ENCODE data around the gene RET. TPM values are rescaled to one million over a fixed set of nuclear protein-coding genes. Genes with fewer than 3 reads are reported as not detected.

Gene RET
- 1 to 10 TPM; 1.2 to 3.5 TPM for total RNA-seq
- polyA plus RNA-seq (2013, experiment 1 of 2): 2.6 TPM
- polyA plus RNA-seq (2013, experiment 2 of 2): 2.3 TPM
- long read RNA-seq, experiment 1, partial matches to known transcripts: 0 of 1 reads
- long read RNA-seq, experiment 1, other reads (novel, unspliced or antisense): 1 of 1 reads
- long read RNA-seq, experiment 2, partial matches to known transcripts: 1 of 3 reads
- long read RNA-seq, experiment 2, other reads (novel, unspliced or antisense): 2 of 3 reads
- long read RNA-seq, experiment 3, full-length matches to known transcripts: 12 of 31 reads
- long read RNA-seq, experiment 3, partial matches to known transcripts: 7 of 31 reads
- long read RNA-seq, experiment 3, other reads (novel, unspliced or antisense): 12 of 31 reads
- long read RNA-seq, experiment 4: 0 reads

DNA sequence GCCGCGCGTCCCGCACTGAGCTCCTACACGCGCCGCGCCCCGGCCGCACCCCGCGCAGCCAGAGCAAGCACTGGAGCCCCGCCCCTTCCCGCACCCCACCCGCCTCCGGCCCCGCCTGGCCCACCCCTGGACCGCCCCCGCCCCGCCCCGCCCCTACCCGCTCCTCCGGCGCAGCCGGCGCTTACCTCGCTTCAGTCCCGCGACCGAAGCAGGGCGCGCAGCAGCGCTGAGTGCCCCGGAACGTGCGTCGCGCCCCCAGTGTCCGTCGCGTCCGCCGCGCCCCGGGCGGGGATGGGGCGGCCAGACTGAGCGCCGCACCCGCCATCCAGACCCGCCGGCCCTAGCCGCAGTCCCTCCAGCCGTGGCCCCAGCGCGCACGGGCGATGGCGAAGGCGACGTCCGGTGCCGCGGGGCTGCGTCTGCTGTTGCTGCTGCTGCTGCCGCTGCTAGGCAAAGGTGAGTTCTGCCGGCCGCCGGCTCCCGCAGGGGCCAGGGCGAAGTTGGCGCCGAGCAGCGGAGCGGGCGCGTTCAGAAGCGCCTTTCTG, at the start of gene RET:
Gene RET (plus strand): TSS at position 194 of the 545 bp plus-strand sequence. CDS start 190 bp downstream, at position 384.
- TF ChIP-seq, protein P1, sequence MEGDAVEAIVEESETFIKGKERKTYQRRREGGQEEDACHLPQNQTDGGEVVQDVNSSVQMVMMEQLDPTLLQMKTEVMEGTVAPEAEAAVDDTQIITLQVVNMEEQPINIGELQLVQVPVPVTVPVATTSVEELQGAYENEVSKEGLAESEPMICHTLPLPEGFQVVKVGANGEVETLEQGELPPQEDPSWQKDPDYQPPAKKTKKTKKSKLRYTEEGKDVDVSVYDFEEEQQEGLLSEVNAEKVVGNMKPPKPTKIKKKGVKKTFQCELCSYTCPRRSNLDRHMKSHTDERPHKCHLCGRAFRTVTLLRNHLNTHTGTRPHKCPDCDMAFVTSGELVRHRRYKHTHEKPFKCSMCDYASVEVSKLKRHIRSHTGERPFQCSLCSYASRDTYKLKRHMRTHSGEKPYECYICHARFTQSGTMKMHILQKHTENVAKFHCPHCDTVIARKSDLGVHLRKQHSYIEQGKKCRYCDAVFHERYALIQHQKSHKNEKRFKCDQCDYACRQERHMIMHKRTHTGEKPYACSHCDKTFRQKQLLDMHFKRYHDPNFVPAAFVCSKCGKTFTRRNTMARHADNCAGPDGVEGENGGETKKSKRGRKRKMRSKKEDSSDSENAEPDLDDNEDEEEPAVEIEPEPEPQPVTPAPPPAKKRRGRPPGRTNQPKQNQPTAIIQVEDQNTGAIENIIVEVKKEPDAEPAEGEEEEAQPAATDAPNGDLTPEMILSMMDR (conservative IDR thresholded peaks at IDR 0.05): no peak
- Mint-ChIP-seq H3K36me3 (ENCODE audit: low read depth) (no peaks in the 10 kb centered on the region), H3K9me3 (no peaks in the 10 kb centered on the region), H3K4me3 (peak within 1 kb of the TSS; percentile 54), H3K4me1 (no peaks in the 10 kb centered on the region), H3K27me3 (ENCODE audit: insufficient read depth) (peaks cover 56% of the 10 kb centered on the region), H3K27ac (no peak within 1 kb of the TSS)
- no peak within 1 kb of the TSS for H3K27ac ChIP-seq (ENCODE audit: low read depth, low read length)
- no peaks in the 10 kb centered on the region for H3K4me1 ChIP-seq (ENCODE audit: control insufficient read depth, insufficient read depth, low read length)
- H3K9ac ChIP-seq (ENCODE audit: extremely low read depth, low read length, poor library complexity, severe bottlenecking): no peak within 1 kb of the TSS
- peak; percentile 90 for DNase-seq
- 0 to 1% methylated on average over 25 to 78 of the region's 78 CpGs for WGBS, 2 experiments (ENCODE audit: insufficient coverage in 1 of 2, insufficient read length in 1 of 2)
- H3K4me3 ChIP-seq (ENCODE audit: low read length): peak within 1 kb of the TSS; percentile 74
- H3K36me3 ChIP-seq (ENCODE audit: control insufficient read depth, insufficient read depth, low read length): no peaks in the 10 kb centered on the region
- H3K9me3 ChIP-seq (ENCODE audit: control insufficient read depth, low read length): no peaks in the 10 kb centered on the region
- peaks cover 44% of the 10 kb centered on the region for H3K27me3 ChIP-seq (ENCODE audit: control insufficient read depth, insufficient read depth, low read length, poor library complexity, severe bottlenecking)

DNA sequence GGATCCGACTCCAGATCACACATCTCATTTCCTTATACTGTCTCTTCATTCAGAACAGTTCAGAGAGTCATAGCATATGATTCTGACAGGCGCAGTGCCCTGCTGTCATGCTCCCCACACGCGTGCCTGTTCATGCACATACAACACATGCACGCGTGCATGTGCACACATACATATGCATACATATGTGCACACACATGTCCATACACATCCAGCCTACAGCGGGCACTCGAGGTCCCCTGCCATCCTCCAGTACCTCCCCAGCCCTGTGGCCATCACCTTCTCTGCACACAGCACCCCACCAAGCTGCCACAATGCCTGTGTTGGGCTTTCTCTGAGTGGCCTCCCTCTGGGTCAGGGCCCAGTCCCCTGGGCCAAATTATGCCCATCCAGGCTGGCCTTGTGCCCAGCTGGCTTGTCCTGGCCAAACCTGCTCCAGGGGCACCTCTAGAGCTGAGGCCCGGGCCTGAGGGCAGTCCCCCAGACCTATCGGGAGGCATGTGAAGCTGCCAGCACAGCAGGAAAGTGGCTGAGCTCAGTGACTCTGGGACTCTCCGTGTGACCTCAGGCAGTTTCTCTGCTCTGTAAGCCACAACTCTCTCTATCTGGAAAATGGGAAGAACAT, 49.4 kb upstream of the RET start:
- DNase-seq: peak; percentile 55
- no peaks in the 10 kb centered on the region for H3K36me3 Mint-ChIP-seq (ENCODE audit: low read depth)
- H3K4me3 Mint-ChIP-seq: peak overlapping the region; percentile 38
- peaks cover 49% of the 10 kb centered on the region for H3K27me3 Mint-ChIP-seq (ENCODE audit: insufficient read depth)
- peaks cover 14% of the 10 kb centered on the region for H3K27me3 ChIP-seq (ENCODE audit: control insufficient read depth, insufficient read depth, low read length, poor library complexity, severe bottlenecking)
- peaks cover 22% of the 10 kb centered on the region for H3K9me3 Mint-ChIP-seq
- WGBS, 2 experiments (ENCODE audit: insufficient coverage in 1 of 2, insufficient read length in 1 of 2): 82 to 85% methylated on average over 5 to 11 of the region's 11 CpGs
- H3K36me3 ChIP-seq (ENCODE audit: control insufficient read depth, insufficient read depth, low read length): no peaks in the 10 kb centered on the region
- H3K4me1 ChIP-seq (ENCODE audit: control insufficient read depth, insufficient read depth, low read length): peaks cover 5% of the 10 kb centered on the region
- no peak overlapping the region for H3K9ac ChIP-seq (ENCODE audit: extremely low read depth, low read length, poor library complexity, severe bottlenecking)
- no peak overlapping the region for H3K27ac ChIP-seq (ENCODE audit: low read depth, low read length)
- peaks cover 7% of the 10 kb centered on the region for H3K9me3 ChIP-seq (ENCODE audit: control insufficient read depth, low read length)
- TF ChIP-seq, protein P1 (conservative IDR thresholded peaks at IDR 0.05): no peak
- H3K4me3 ChIP-seq (ENCODE audit: low read length): no peak overlapping the region
- H3K27ac Mint-ChIP-seq: no peak overlapping the region
- H3K4me1 Mint-ChIP-seq: peaks cover 23% of the 10 kb centered on the region

DNA sequence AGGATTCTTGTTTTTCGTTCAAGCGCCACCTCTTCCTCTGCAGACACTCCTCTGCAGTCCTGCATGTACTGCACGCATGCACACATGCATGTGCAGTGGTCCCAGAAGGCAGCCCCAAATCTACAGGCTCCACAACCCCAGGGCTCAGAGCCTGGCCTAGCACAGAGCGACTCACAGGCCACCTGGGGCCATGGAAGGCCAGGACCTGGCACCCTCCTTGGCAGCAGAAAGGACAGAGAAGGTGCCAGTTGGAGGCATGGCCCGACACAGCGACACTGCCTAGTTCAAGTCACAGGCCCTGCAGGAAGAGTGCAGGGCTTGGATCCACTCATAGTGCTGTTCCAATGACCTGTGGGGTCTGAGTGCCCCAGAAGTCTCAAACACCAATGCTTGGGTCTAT, 48.7 kb upstream of the RET start:
- H3K27ac Mint-ChIP-seq: no peak overlapping the region
- no peaks in the 10 kb centered on the region for H3K36me3 ChIP-seq (ENCODE audit: control insufficient read depth, insufficient read depth, low read length)
- peaks cover 14% of the 10 kb centered on the region for H3K9me3 ChIP-seq (ENCODE audit: control insufficient read depth, low read length)
- H3K4me1 Mint-ChIP-seq: peaks cover 21% of the 10 kb centered on the region
- DNase-seq: no peak
- no peak overlapping the region for H3K27ac ChIP-seq (ENCODE audit: low read depth, low read length)
- TF ChIP-seq, protein P1 (conservative IDR thresholded peaks at IDR 0.05): no peak
- no peaks in the 10 kb centered on the region for H3K36me3 Mint-ChIP-seq (ENCODE audit: low read depth)
- H3K4me1 ChIP-seq (ENCODE audit: control insufficient read depth, insufficient read depth, low read length): peaks cover 5% of the 10 kb centered on the region
- peaks cover 42% of the 10 kb centered on the region for H3K27me3 Mint-ChIP-seq (ENCODE audit: insufficient read depth)
- 91 to 92% methylated on average over 4 to 6 of the region's 6 CpGs for WGBS, 2 experiments (ENCODE audit: insufficient coverage in 1 of 2, insufficient read length in 1 of 2)
- no peak overlapping the region for H3K4me3 Mint-ChIP-seq
- peaks cover 14% of the 10 kb centered on the region for H3K27me3 ChIP-seq (ENCODE audit: control insufficient read depth, insufficient read depth, low read length, poor library complexity, severe bottlenecking)
- no peak overlapping the region for H3K9ac ChIP-seq (ENCODE audit: extremely low read depth, low read length, poor library complexity, severe bottlenecking)
- peaks cover 28% of the 10 kb centered on the region for H3K9me3 Mint-ChIP-seq
- H3K4me3 ChIP-seq (ENCODE audit: low read length): no peak overlapping the region
